Panc1 (cell line): ENCODE results near the gene ATP13A4. TPM values are rescaled to one million over a fixed set of nuclear protein-coding genes. Genes with fewer than 3 reads are reported as not detected.

ENCODE experiments used
- ATAC-seq: fragments of 200-7000 bp; cut with Tn5 transposase; 2 replicates; pipeline ENCODE4 v1.9.1; 2020; ENCODE audit warnings: mild to moderate bottlenecking, moderate library complexity
- BruUV-seq: library from RNA; stranded (reverse); fragments of 400-500 nt; replicated peaks from 2 replicates; lab custom pipeline; 2021; lab: Mats Ljungman, UMichigan
- CTCF ChIA-PET: fragments of 300-600 bp; sonication (Branson Sonifier 250); formaldehyde crosslinking; loops from one replicate; lab custom pipeline; 2022; ENCODE audit warnings: antibody characterized with exemption; lab: Charles Lee
- POLR2A ChIA-PET: fragments of 300-600 bp; sonication (Branson Sonifier 250); formaldehyde crosslinking; loops from one replicate; lab custom pipeline; 2022; ENCODE audit warnings: antibody characterized with exemption; lab: Charles Lee
- DNase-seq: peaks from one replicate; pipeline ENCODE4 v3.0.0-alpha.2; 2010; ENCODE audit warnings: low read depth, low spot score
- H3K27ac ChIP-seq: 2 replicates; pipeline ENCODE4 v1.5.1; 2011; ENCODE audit warnings: mild to moderate bottlenecking, low read length, inconsistent platforms
- H3K27me3 ChIP-seq: fragments of 200-500 bp; sonication (Bioruptor generic); 2 replicates; pipeline ENCODE4 v1.6.0; 2014; ENCODE audit warnings: low read length, inconsistent platforms; ENCODE audit not compliant: control insufficient read depth, insufficient read depth
- H3K36me3 ChIP-seq: fragments of 200-500 bp; sonication (Bioruptor generic); 2 replicates; pipeline ENCODE4 v1.5.1; 2014; ENCODE audit warnings: inconsistent platforms, mild to moderate bottlenecking, low read length, moderate library complexity; ENCODE audit not compliant: control insufficient read depth, insufficient read depth
- H3K4me1 ChIP-seq: 2 replicates; pipeline ENCODE4 v1.5.1; 2011; ENCODE audit warnings: inconsistent platforms, mild to moderate bottlenecking, low read length, moderate library complexity; ENCODE audit not compliant: control insufficient read depth, insufficient read depth
- H3K4me3 ChIP-seq, 2 experiments: 2 replicates each; pipeline ENCODE4 v1.5.1; 2011 to 2012; ENCODE audit warnings: low read depth in 2 of 2, low read length in 2 of 2, mild to moderate bottlenecking in 2 of 2, inconsistent platforms in 1 of 2, moderate library complexity in 1 of 2
- H3K9me3 ChIP-seq: fragments of 200-500 bp; sonication (Bioruptor generic); 2 replicates; pipeline ENCODE4 v1.5.1; 2014; ENCODE audit warnings: low read depth, mild to moderate bottlenecking, inconsistent platforms, low read length, moderate library complexity; ENCODE audit not compliant: control insufficient read depth, insufficient read depth
- POLR2AphosphoS5 ChIP-seq: IDR thresholded peaks from 2 replicates; pipeline ENCODE4 v1.6.1; 2012; ENCODE audit warnings: mild to moderate bottlenecking, low read depth, low read length, moderate library complexity
- SIN3A ChIP-seq: IDR thresholded peaks from 2 replicates; pipeline ENCODE4 v1.6.1; 2012; ENCODE audit warnings: low read depth, mild to moderate bottlenecking, low read length, moderate library complexity, borderline replicate concordance; ENCODE audit not compliant: insufficient read depth
- TCF7L2 ChIP-seq: IDR thresholded peaks from 2 replicates; pipeline ENCODE4 v1.6.1; 2011; ENCODE audit warnings: mild to moderate bottlenecking, low read depth, low read length, inconsistent platforms
- in situ Hi-C: cut with HindIII; loops from 2 replicates; pipeline ENCODE4 v1.10.0; 2016; ENCODE audit warnings: low sequenced_read_pairs, low pct_unique_long_range_greater_than_20kb
- intact Hi-C: fragments of 100-400 bp; cut with micrococcal nuclease; formaldehyde crosslinking; loops from one replicate; pipeline ENCODE4 v1.10.0; 2022; ENCODE audit not compliant: unreplicated experiment
- total RNA-seq: library from RNA; stranded (reverse); gene quantifications from one replicate; pipeline ENCODE4 v1.2.1, GENCODE V29; 2021; ENCODE audit not compliant: unreplicated experiment
- TF ChIP-seq, protein P1 (sequence below): fragments of 450-650 bp; IDR thresholded peaks from 2 replicates; pipeline ENCODE4 v1.5.1; 2017; ENCODE audit warnings: mild to moderate bottlenecking
- TF ChIP-seq, protein P2 (sequence below), 2 experiments: IDR thresholded peaks; 2 replicates each; pipeline ENCODE4 v1.6.1; 2011 to 2012; ENCODE audit warnings: low read depth in 2 of 2, control low read depth in 1 of 2, low read length in 1 of 2, mild to moderate bottlenecking in 1 of 2, moderate library complexity in 1 of 2; ENCODE audit not compliant: insufficient read depth in 1 of 2

Gene ATP13A4
- total RNA-seq, 1 experiment from 2014 or later, result not detected

DNA sequence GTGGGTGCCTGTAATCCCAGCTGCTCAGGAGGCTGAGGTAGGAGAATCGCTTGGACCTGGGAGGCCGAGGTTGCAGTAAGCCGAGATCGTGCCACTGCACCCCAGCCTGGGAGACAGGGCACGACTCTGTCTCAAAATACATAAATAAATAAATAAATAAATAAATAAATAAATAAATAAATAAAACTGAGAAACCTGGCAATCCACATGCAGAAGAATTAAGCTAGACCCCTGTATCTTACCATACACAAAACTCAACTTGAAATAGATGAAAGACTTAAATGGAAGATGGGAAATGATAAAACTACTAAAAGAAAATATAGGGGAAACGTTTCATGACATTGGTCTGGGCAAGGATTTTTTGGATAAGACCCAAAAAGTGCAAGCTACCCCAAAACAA, 58.0 kb downstream of the ATP13A4 start:
- Histone ChIP-seq H3K27me3 (no peaks in the 10 kb centered on the region; the same call in 1 of the 2 replicates), H3K36me3 (no peaks in the 10 kb centered on the region), H3K4me3 (no peak overlapping the region), H3K9me3 (no peaks in the 10 kb centered on the region), H3K4me1 (no peaks in the 10 kb centered on the region), H3K27ac (no peak overlapping the region)
- no peak for ATAC-seq
- ChIA-PET POLR2A (no interaction called here), CTCF (no interaction called here)
- TF ChIP-seq, protein P1, sequence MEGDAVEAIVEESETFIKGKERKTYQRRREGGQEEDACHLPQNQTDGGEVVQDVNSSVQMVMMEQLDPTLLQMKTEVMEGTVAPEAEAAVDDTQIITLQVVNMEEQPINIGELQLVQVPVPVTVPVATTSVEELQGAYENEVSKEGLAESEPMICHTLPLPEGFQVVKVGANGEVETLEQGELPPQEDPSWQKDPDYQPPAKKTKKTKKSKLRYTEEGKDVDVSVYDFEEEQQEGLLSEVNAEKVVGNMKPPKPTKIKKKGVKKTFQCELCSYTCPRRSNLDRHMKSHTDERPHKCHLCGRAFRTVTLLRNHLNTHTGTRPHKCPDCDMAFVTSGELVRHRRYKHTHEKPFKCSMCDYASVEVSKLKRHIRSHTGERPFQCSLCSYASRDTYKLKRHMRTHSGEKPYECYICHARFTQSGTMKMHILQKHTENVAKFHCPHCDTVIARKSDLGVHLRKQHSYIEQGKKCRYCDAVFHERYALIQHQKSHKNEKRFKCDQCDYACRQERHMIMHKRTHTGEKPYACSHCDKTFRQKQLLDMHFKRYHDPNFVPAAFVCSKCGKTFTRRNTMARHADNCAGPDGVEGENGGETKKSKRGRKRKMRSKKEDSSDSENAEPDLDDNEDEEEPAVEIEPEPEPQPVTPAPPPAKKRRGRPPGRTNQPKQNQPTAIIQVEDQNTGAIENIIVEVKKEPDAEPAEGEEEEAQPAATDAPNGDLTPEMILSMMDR, result no peak
- TF ChIP-seq TCF7L2 (no peak), POLR2AphosphoS5 (no peak), SIN3A (no peak)
- TF ChIP-seq, protein P2, sequence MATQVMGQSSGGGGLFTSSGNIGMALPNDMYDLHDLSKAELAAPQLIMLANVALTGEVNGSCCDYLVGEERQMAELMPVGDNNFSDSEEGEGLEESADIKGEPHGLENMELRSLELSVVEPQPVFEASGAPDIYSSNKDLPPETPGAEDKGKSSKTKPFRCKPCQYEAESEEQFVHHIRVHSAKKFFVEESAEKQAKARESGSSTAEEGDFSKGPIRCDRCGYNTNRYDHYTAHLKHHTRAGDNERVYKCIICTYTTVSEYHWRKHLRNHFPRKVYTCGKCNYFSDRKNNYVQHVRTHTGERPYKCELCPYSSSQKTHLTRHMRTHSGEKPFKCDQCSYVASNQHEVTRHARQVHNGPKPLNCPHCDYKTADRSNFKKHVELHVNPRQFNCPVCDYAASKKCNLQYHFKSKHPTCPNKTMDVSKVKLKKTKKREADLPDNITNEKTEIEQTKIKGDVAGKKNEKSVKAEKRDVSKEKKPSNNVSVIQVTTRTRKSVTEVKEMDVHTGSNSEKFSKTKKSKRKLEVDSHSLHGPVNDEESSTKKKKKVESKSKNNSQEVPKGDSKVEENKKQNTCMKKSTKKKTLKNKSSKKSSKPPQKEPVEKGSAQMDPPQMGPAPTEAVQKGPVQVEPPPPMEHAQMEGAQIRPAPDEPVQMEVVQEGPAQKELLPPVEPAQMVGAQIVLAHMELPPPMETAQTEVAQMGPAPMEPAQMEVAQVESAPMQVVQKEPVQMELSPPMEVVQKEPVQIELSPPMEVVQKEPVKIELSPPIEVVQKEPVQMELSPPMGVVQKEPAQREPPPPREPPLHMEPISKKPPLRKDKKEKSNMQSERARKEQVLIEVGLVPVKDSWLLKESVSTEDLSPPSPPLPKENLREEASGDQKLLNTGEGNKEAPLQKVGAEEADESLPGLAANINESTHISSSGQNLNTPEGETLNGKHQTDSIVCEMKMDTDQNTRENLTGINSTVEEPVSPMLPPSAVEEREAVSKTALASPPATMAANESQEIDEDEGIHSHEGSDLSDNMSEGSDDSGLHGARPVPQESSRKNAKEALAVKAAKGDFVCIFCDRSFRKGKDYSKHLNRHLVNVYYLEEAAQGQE (IDR thresholded peaks at IDR 0.05; ENCODE audit: insufficient read depth in 1 of 2, low read depth in 2 of 2, low read length in 1 of 2), result no peak
- intact Hi-C loops, result no loop called here
- no peak for DNase-seq
- no TSS peak for BruUV-seq
- in situ Hi-C loops, result no loop called here

DNA sequence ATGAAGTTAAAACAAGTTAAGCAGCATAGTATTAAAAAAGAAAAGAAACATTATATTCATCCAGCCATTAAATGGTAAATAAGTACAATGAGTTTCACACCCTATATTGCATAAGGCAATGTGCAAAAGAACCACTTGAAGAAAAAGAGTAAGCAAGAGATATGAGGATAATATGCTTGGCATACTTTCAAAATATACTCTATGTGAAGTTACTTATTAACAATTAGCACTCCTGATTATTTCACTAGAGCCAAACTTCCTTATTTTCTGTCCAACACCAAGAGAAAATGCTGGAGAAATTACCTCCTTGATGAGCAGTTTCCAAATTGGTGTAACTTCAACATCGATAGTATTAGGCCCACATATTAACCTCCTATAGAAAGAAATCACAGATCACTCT, 63.7 kb downstream of the ATP13A4 start:
- peaks cover 3% of the 10 kb centered on the region; the same call in 1 of the 2 replicates for H3K27me3 ChIP-seq
- H3K27ac ChIP-seq, result no peak overlapping the region
- H3K9me3 ChIP-seq, result no peaks in the 10 kb centered on the region
- ChIA-PET CTCF (no interaction called here), POLR2A (no interaction called here)
- no peak for ATAC-seq
- DNase-seq, result no peak
- no peak overlapping the region for H3K4me3 ChIP-seq
- no peaks in the 10 kb centered on the region for H3K4me1 ChIP-seq
- in situ Hi-C loops (no loop called here), intact Hi-C loops (no loop called here)
- TF ChIP-seq SIN3A, result no peak
- TF ChIP-seq TCF7L2, result no peak
- TF ChIP-seq, protein P1, result no peak
- TF ChIP-seq POLR2AphosphoS5, result no peak
- TF ChIP-seq, protein P2 (IDR thresholded peaks at IDR 0.05; ENCODE audit: insufficient read depth in 1 of 2, low read depth in 2 of 2, low read length in 1 of 2), result no peak
- no TSS peak for BruUV-seq
- no peaks in the 10 kb centered on the region for H3K36me3 ChIP-seq
